ENCODE measurements around the gene POLR2E.

DNA sequence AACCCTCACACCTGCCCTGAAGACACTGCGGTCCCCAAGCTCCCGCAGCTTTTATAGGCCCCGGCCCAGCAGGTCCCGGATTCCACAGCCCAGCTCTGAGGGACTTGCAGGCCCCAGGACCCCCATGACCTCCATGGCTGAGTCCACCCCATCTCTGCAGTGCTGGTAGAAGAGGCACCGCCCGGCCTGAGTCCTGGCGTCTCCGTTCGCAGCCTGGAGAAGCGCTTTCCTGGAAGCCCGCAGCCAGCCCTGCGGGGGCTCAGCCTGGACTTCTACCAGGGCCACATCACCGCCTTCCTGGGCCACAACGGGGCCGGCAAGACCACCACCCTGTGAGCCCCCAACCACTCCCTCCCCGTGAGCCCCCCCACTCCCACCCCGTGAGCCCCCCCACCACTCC is 46.1 kb downstream of the POLR2E start:
- TF ChIP-seq, protein P1, sequence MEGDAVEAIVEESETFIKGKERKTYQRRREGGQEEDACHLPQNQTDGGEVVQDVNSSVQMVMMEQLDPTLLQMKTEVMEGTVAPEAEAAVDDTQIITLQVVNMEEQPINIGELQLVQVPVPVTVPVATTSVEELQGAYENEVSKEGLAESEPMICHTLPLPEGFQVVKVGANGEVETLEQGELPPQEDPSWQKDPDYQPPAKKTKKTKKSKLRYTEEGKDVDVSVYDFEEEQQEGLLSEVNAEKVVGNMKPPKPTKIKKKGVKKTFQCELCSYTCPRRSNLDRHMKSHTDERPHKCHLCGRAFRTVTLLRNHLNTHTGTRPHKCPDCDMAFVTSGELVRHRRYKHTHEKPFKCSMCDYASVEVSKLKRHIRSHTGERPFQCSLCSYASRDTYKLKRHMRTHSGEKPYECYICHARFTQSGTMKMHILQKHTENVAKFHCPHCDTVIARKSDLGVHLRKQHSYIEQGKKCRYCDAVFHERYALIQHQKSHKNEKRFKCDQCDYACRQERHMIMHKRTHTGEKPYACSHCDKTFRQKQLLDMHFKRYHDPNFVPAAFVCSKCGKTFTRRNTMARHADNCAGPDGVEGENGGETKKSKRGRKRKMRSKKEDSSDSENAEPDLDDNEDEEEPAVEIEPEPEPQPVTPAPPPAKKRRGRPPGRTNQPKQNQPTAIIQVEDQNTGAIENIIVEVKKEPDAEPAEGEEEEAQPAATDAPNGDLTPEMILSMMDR (IDR thresholded peaks at IDR 0.05; ENCODE audit: low read depth, low read length, poor library complexity, severe bottlenecking): no peak
- no peak for TF ChIP-seq EZH2phosphoT487 (IDR thresholded peaks at IDR 0.05; ENCODE audit: borderline replicate concordance, low read length)
